Mesodermal cell (in vitro differentiated cells): ENCODE results near the gene CDKN2A.

Experiments
- H3K27ac ChIP-seq: 2 replicates; pipeline ENCODE4 v1.7.0; 2013; ENCODE audit warnings: mild to moderate bottlenecking, low read depth, low read length, moderate library complexity; ENCODE audit not compliant: severe bottlenecking
- H3K36me3 ChIP-seq: 2 replicates; pipeline ENCODE4 v1.7.1; 2013; ENCODE audit warnings: mild to moderate bottlenecking, low read length, moderate library complexity; ENCODE audit not compliant: control insufficient read depth, insufficient read depth
- H3K4me1 ChIP-seq: one replicate; pipeline ENCODE4 v1.7.1; 2013; ENCODE audit warnings: mild to moderate bottlenecking, low read length; ENCODE audit not compliant: insufficient read depth, control insufficient read depth, poor library complexity, severe bottlenecking
- H3K4me3 ChIP-seq: 2 replicates; pipeline ENCODE4 v1.7.0; 2013; ENCODE audit warnings: low read length, control low read depth, mild to moderate bottlenecking; ENCODE audit not compliant: insufficient read depth, poor library complexity, severe bottlenecking; ENCODE audit errors: extremely low read depth
- H3K9me3 ChIP-seq: 2 replicates; pipeline ENCODE4 v1.7.1; 2013; ENCODE audit warnings: mild to moderate bottlenecking, low read length, moderate library complexity; ENCODE audit not compliant: control insufficient read depth
- WGBS, 2 experiments: methylation state at CpG; one replicate each; pipeline ENCODE4 v1.1.5; 2013; ENCODE audit warnings: missing lambda C conversion rate in 2 of 2; ENCODE audit not compliant: insufficient coverage in 2 of 2; 5-methylcytosine and 5-hydroxymethylcytosine counted together

Gene CDKN2A

DNA sequence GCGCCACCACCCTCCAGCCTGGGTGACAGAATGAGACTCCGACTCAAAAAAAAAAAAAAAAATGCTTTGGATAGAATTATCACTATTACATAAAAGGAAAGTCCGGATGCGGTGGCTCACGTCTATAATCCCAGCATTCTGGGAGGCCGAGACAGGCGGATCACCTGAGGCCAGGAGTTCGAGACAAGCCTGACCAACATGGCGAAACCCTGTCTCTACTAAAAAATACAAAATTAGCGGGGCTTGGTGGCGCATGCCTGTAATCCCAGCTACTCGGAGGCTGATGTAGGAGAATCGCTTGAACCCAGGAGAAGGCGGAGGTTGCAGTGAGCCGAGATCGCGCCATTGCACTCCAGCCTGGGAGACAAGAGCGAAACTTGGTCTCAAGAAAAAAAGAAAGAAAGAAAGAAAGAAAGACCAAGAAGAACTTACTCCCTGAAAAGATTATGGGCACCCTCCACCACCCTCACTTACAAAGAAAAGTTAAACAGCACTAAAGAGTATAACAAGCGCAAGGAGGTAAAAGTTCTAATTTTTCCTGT is 17.8 kb downstream of the CDKN2A start:
- 26% methylated on average over 14 to 17 of the region's 19 CpGs for WGBS, 2 experiments
- H3K27ac ChIP-seq = no peak overlapping the region
- peaks cover 6% of the 10 kb centered on the region for H3K4me1 ChIP-seq
- no peaks in the 10 kb centered on the region for H3K9me3 ChIP-seq
- H3K36me3 ChIP-seq = no peaks in the 10 kb centered on the region
- no peak overlapping the region for H3K4me3 ChIP-seq

GRCh38 chr9:21974722-21975409 is 19.3 kb downstream of the CDKN2A start:
- no peaks in the 10 kb centered on the region for H3K36me3 ChIP-seq
- H3K4me3 ChIP-seq = peak overlapping the region; percentile 43
- H3K9me3 ChIP-seq = no peaks in the 10 kb centered on the region
- peaks cover 8% of the 10 kb centered on the region for H3K4me1 ChIP-seq
- 0 to 2% methylated on average over 21 to 30 of the region's 51 CpGs for WGBS, 2 experiments
- H3K27ac ChIP-seq = no peak overlapping the region

DNA sequence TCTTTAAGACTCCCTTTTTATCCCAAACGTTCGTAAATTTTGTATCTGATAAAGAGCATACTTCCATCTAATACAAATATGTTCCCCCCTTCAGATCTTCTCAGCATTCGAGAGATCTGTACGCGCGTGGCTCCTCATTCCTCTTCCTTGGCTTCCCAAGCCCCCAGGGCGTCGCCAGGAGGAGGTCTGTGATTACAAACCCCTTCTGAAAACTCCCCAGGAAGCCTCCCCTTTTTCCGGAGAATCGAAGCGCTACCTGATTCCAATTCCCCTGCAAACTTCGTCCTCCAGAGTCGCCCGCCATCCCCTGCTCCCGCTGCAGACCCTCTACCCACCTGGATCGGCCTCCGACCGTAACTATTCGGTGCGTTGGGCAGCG is 19.9 kb downstream of the CDKN2A start:
- Histone ChIP-seq H3K27ac (no peak overlapping the region), H3K4me1 (peaks cover 8% of the 10 kb centered on the region), H3K36me3 (no peaks in the 10 kb centered on the region), H3K9me3 (no peaks in the 10 kb centered on the region), H3K4me3 (peak overlapping the region; percentile 43)
- WGBS, 2 experiments = 1 to 3% methylated on average over 19 of the region's 21 CpGs

DNA sequence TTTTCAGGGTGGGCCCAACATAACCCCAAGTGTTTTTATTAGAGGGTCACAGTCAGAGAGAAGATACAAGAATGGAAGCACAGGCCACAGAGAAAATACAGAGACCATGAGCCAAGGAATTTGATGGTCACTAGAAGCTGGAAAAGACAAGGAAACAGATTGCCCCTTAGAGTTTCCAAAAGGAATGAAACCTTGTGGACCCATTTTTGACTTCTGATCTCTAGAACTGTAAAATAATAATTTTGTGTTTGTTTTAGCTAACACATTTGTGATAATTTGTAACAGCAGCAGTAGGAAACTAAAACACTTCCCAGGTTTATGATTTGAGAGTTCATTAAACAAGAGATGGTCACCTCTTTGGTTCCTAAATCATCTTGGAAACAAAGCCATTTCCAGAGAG is 21.8 kb downstream of the CDKN2A start:
- Histone ChIP-seq H3K4me3 (no peak overlapping the region), H3K27ac (no peak overlapping the region), H3K4me1 (peaks cover 20% of the 10 kb centered on the region), H3K9me3 (no peaks in the 10 kb centered on the region), H3K36me3 (no peaks in the 10 kb centered on the region)

GRCh38 chr9:21970800-21971640 is 23.2 kb downstream of the CDKN2A start:
- Histone ChIP-seq H3K27ac (no peak overlapping the region), H3K36me3 (no peaks in the 10 kb centered on the region), H3K4me3 (no peak overlapping the region), H3K4me1 (peaks cover 21% of the 10 kb centered on the region), H3K9me3 (no peaks in the 10 kb centered on the region)
- 2 to 4% methylated on average over 26 to 41 of the region's 45 CpGs for WGBS, 2 experiments

GRCh38 chr9:21969951-21970799 is 24.0 kb downstream of the CDKN2A start:
- Histone ChIP-seq H3K27ac (no peak overlapping the region), H3K4me1 (peaks cover 24% of the 10 kb centered on the region), H3K9me3 (no peaks in the 10 kb centered on the region), H3K4me3 (no peak overlapping the region), H3K36me3 (no peaks in the 10 kb centered on the region)
- 9 to 29% methylated on average over 19 to 21 of the region's 24 CpGs for WGBS, 2 experiments

- 5 to 14% methylated on average over 7 to 13 of the region's 28 CpGs for WGBS, 2 experiments
- H3K9me3 ChIP-seq = no peaks in the 10 kb centered on the region
- no peak overlapping the region for H3K4me3 ChIP-seq
- H3K27ac ChIP-seq = no peak overlapping the region
- H3K36me3 ChIP-seq = no peaks in the 10 kb centered on the region
- peaks cover 21% of the 10 kb centered on the region for H3K4me1 ChIP-seq
Measured at GRCh38 chr9:21969011-21969940, 24.9 kb downstream of the CDKN2A start.

DNA sequence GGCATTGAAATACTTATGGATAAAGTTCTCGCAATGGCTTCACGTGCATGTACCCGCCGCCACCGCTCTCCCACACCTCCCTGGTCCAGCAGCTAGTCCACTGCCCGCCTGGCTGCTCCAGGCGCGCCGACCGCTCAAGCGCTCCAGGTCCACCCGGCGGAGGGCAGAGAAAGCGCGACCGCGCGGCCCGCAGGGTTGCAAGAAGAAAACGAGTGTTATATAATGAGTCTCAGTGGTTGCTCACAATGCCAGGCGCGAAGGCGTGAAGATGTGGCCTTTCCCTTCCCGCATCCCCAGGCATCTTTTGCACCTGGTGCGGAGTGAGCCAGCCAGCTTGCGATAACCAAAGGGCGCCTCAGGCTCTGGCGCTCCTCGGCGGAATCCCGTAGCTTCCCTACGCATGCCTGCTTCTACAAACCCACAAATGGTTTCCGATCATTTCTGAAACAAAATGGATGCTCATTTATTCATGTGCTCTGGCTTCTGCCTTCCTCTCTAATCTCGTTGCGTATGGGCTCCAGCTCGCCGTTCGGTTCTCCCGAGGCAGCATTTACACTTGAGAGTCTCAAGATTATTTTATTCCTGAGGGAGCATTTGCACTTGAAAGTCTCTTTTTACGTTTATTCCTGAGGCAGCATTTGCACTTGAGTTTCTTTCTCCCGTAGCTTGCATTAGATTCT is 25.7 kb downstream of the CDKN2A start:
- Histone ChIP-seq H3K4me1 (peaks cover 18% of the 10 kb centered on the region), H3K36me3 (no peaks in the 10 kb centered on the region), H3K4me3 (peak overlapping the region; percentile 18), H3K27ac (no peak overlapping the region), H3K9me3 (no peaks in the 10 kb centered on the region)
- WGBS, 2 experiments = 1% methylated on average over 26 to 32 of the region's 41 CpGs

DNA sequence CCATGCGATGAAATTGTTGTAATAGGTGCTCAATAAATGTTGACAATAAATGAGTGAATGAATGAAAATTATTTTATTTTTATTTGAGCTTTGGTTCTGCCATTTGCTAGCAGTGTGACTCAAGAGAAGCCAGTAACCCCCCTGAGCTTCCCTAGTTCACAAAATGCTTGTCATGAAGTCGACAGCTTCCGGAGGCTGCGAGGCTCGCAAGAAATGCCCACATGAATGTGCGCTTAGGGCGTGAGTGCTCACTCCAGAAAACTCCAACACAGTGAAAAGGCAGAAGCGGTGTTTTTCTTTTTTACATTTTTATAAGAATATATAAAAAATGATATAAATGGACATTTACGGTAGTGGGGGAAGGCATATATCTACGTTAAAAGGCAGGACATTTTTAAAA is 26.5 kb downstream of the CDKN2A start:
- WGBS, 2 experiments = 10 to 11% methylated on average over 1 to 4 of the region's 10 CpGs
- H3K4me1 ChIP-seq = peaks cover 18% of the 10 kb centered on the region
- no peaks in the 10 kb centered on the region for H3K9me3 ChIP-seq
- H3K27ac ChIP-seq = no peak overlapping the region
- no peaks in the 10 kb centered on the region for H3K36me3 ChIP-seq
- no peak overlapping the region for H3K4me3 ChIP-seq
